ENCODE data around the gene COBL. TPM values are rescaled to one million over a fixed set of nuclear protein-coding genes. Genes with fewer than 3 reads are reported as not detected.

COBL gene
- total and polyA plus RNA-seq, 9 of the 15 experiments (the other 6 are each of a cell fraction or from before 2014, with no cell fraction given) = 0.01 to 2.4 (median 0.09) TPM; not detected in 3

- Histone ChIP-seq H2AFZ (ENCODE audit: low read depth, low read length) (no peak overlapping the region), H4K20me1 (replicated peaks; ENCODE audit: control insufficient read depth, insufficient read depth, low read length) (peaks cover 3% of the 10 kb centered on the region; the same call in 1 of the 2 replicates), H3K27ac (ENCODE audit: extremely low read depth, low read depth, low read length) (no peak overlapping the region), H3K9me3 (replicated peaks; ENCODE audit: control insufficient read depth, insufficient read depth, low read depth, low read length) (no peaks in the 10 kb centered on the region), H3K27me3 (ENCODE audit: control insufficient read depth in 2 of 2, insufficient read depth in 2 of 2, low read length in 2 of 2) (peaks cover 2 to 33% of the 10 kb centered on the region in 2 experiments; a peak in 3 of 5 replicates), H3K79me2 (ENCODE audit: control insufficient read depth, insufficient read depth, low read length) (no peaks in the 10 kb centered on the region), H3K4me3 (no peak overlapping the region), H3K36me3 (ENCODE audit: control insufficient read depth, insufficient read depth, low read length) (no peaks in the 10 kb centered on the region), H3K9me1 (ENCODE audit: control insufficient read depth, insufficient read depth, low read length) (no peaks in the 10 kb centered on the region), H3K4me2 (ENCODE audit: insufficient read depth, low read length) (no peak overlapping the region), H3K4me1 (replicated peaks in 1 of 2; ENCODE audit: control insufficient read depth in 2 of 2, insufficient read depth in 2 of 2, low read length in 2 of 2) (no peaks in the 10 kb centered on the region), H3K9ac (ENCODE audit: insufficient read depth in 1 of 2, low read depth in 2 of 2, low read length in 2 of 2) (no peak overlapping the region)
- DNase-seq (ENCODE audit: extremely low read depth in 1 of 4, low spot score in 3 of 4) = no peak
- no peak for FAIRE-seq
- BruUV-seq (replicated peaks) = no TSS peak
- 4% methylated on average over 6 of the region's 6 CpGs for WGBS (ENCODE audit: insufficient coverage, low coverage, missing lambda C conversion rate)
- no peak for TF ChIP-seq FOXJ2 (tag; IDR thresholded peaks at IDR 0.05)
- no peak for ATAC-seq
- ChIA-PET POLR2A (no interaction called here), CTCF (ENCODE audit: low intra/inter-chr PET ratio) (no interaction called here)
- in situ Hi-C loops (cut with MboI) (no loop called here), intact Hi-C loops (cut with micrococcal nuclease) (no loop called here)
Measured at GRCh38 chr7:51040787-51041186, 275.8 kb downstream of the COBL start.

- Histone ChIP-seq H3K27me3 (ENCODE audit: control insufficient read depth in 2 of 2, insufficient read depth in 2 of 2, low read length in 2 of 2) (peaks cover 2 to 32% of the 10 kb centered on the region in 2 experiments; a peak in 3 of 5 replicates), H4K20me1 (replicated peaks; ENCODE audit: control insufficient read depth, insufficient read depth, low read length) (peaks cover 3% of the 10 kb centered on the region; the same call in 1 of the 2 replicates), H3K27ac (ENCODE audit: extremely low read depth, low read depth, low read length) (no peak overlapping the region), H3K4me1 (replicated peaks in 1 of 2; ENCODE audit: control insufficient read depth in 2 of 2, insufficient read depth in 2 of 2, low read length in 2 of 2) (no peaks in the 10 kb centered on the region), H3K4me3 (no peak overlapping the region), H2AFZ (ENCODE audit: low read depth, low read length) (no peak overlapping the region), H3K9me1 (ENCODE audit: control insufficient read depth, insufficient read depth, low read length) (no peaks in the 10 kb centered on the region), H3K79me2 (ENCODE audit: control insufficient read depth, insufficient read depth, low read length) (no peaks in the 10 kb centered on the region), H3K9ac (ENCODE audit: insufficient read depth in 1 of 2, low read depth in 2 of 2, low read length in 2 of 2) (no peak overlapping the region), H3K36me3 (ENCODE audit: control insufficient read depth, insufficient read depth, low read length) (no peaks in the 10 kb centered on the region), H3K9me3 (replicated peaks; ENCODE audit: control insufficient read depth, insufficient read depth, low read depth, low read length) (no peaks in the 10 kb centered on the region), H3K4me2 (ENCODE audit: insufficient read depth, low read length) (no peak overlapping the region)
- intact Hi-C loops (cut with micrococcal nuclease) = no loop called here
- no peak for DNase-seq (ENCODE audit: extremely low read depth in 1 of 4, low spot score in 3 of 4)
- FAIRE-seq = no peak
- ATAC-seq = no peak
- ChIA-PET CTCF (ENCODE audit: low intra/inter-chr PET ratio) (no interaction called here), POLR2A (interaction anchor here (1.9 kb wide), 1 partner anchor 14 kb away, joined by 5 read pairs; no protein-coding TSS in a partner anchor)
- no TSS peak for BruUV-seq (replicated peaks)
- in situ Hi-C loops (cut with MboI) = no loop called here
- 0% methylated on average over 3 of the region's 3 CpGs for WGBS (ENCODE audit: insufficient coverage, low coverage, missing lambda C conversion rate)
- no peak for TF ChIP-seq EWSR1 (IDR thresholded peaks at IDR 0.05; ENCODE audit: borderline replicate concordance, low read depth, partially characterized antibody)
- no peak for TF ChIP-seq LEF1 (IDR thresholded peaks at IDR 0.05)
- TF ChIP-seq HDGF (IDR thresholded peaks at IDR 0.05) = no peak
- TF ChIP-seq CGGBP1 (CRISPR knock-in tag; IDR thresholded peaks at IDR 0.05) = no peak
- no peak for TF ChIP-seq HEY1 (CRISPR knock-in tag; IDR thresholded peaks at IDR 0.05; ENCODE audit: borderline replicate concordance)
- TF ChIP-seq ZNF584 (CRISPR knock-in tag; IDR thresholded peaks at IDR 0.05; ENCODE audit: low read depth) = no peak
- TF ChIP-seq SIX5 (IDR thresholded peaks at IDR 0.05; ENCODE audit: borderline replicate concordance in 1 of 2, insufficient read depth in 1 of 2, low read depth in 1 of 2, low read length in 2 of 2) = no peak
- no peak for TF ChIP-seq FOXA1 (IDR thresholded peaks at IDR 0.05; ENCODE audit: borderline replicate concordance)
- no peak for TF ChIP-seq HMBOX1 (IDR thresholded peaks at IDR 0.05)
- TF ChIP-seq CLOCK (CRISPR knock-in tag; IDR thresholded peaks at IDR 0.05; ENCODE audit: borderline replicate concordance) = no peak
- no peak for TF ChIP-seq SUPT5H (IDR thresholded peaks at IDR 0.05)
- no peak for TF ChIP-seq U2AF1 (optimal IDR thresholded peaks at IDR 0.05; ENCODE audit: low read depth, low read length)
Measured at GRCh38 chr7:51038573-51038972, 278.0 kb downstream of the COBL start.
